Measurements from ENCODE around the gene MUC5AC. TPM values are rescaled to one million over a fixed set of nuclear protein-coding genes. Genes with fewer than 3 reads are reported as not detected.

Gene MUC5AC
- total RNA-seq, 1 experiment from 2014 or later, result under 0.01 TPM

DNA sequence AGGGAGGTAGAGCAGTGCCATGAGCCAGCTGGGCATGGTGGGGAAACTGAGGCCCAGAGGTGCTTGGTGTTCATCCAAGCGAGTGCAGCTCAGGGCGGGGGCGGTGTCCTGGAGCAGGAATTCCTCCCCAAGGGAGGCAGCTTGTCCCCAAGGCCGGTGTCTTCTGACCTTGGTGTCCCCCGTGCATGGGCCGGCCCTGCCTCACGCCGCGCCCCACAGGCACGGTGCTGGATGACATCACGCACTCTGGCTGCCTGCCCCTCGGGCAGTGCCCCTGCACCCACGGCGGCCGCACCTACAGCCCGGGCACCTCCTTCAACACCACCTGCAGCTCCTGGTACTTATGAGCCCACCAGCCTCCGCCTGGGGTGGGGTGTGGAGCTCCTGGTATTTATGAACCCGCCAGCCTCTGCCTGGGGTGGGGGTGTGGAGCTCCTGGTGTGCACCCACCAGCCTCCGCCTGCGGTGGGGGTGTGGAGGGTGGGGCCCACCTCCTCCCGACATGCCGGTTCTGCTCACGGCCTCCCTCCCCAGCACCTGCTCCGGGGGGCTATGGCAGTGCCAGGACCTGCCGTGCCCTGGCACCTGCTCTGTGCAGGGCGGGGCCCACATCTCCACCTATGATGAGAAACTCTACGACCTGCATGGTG is 71.8 kb downstream of the MUC5AC start (continued):
- no peak for TF ChIP-seq ZNF281 (CRISPR knock-in tag; IDR thresholded peaks at IDR 0.05)
- no peak for TF ChIP-seq JUN (CRISPR knock-in tag; IDR thresholded peaks at IDR 0.05)
- no peak for TF ChIP-seq E2F5 (CRISPR knock-in tag; IDR thresholded peaks at IDR 0.05)

GRCh38 chr11:1230121-1230455 is 72.3 kb downstream of the MUC5AC start:
- POLR2A ChIA-PET, result no interaction called here
- CTCF ChIA-PET, result no interaction called here

More at GRCh38 chr11:1230121-1230455, 72.3 kb downstream of the MUC5AC start:
- Mint-ChIP-seq H3K27me3 (ENCODE audit: low read depth) (no peaks in the 10 kb centered on the region), H3K4me1 (no peaks in the 10 kb centered on the region), H3K4me3 (no peak overlapping the region), H3K27ac (no peak overlapping the region), H3K9me3 (no peaks in the 10 kb centered on the region), H3K36me3 (no peaks in the 10 kb centered on the region)
- TF ChIP-seq, protein P1, sequence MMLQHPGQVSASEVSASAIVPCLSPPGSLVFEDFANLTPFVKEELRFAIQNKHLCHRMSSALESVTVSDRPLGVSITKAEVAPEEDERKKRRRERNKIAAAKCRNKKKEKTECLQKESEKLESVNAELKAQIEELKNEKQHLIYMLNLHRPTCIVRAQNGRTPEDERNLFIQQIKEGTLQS (CRISPR knock-in tag; conservative IDR thresholded peaks at IDR 0.05), result no peak
- TF ChIP-seq USF1 (CRISPR knock-in tag; IDR thresholded peaks at IDR 0.05), result no peak
- no peak for TF ChIP-seq GTF2I (CRISPR knock-in tag; conservative IDR thresholded peaks at IDR 0.05)
- TF ChIP-seq SMAD3 (CRISPR knock-in tag; IDR thresholded peaks at IDR 0.05; ENCODE audit: borderline replicate concordance), result no peak
- TF ChIP-seq ZNF232 (CRISPR knock-in tag; IDR thresholded peaks at IDR 0.05), result no peak
- TF ChIP-seq TP53 (CRISPR knock-in tag; IDR thresholded peaks at IDR 0.05), result no peak
- no peak for TF ChIP-seq CREB1 (CRISPR knock-in tag; IDR thresholded peaks at IDR 0.05)
- TF ChIP-seq ZNF317 (CRISPR knock-in tag; IDR thresholded peaks at IDR 0.05; ENCODE audit: borderline replicate concordance, low read depth), result no peak
- TF ChIP-seq CBFB (CRISPR knock-in tag; IDR thresholded peaks at IDR 0.05; ENCODE audit: low read depth), result no peak
- no peak for TF ChIP-seq NR3C1 (CRISPR knock-in tag; conservative IDR thresholded peaks at IDR 0.05; ENCODE audit: low read depth)
- no peak for TF ChIP-seq EMX1 (CRISPR knock-in tag; IDR thresholded peaks at IDR 0.05)
- TF ChIP-seq, protein P2, sequence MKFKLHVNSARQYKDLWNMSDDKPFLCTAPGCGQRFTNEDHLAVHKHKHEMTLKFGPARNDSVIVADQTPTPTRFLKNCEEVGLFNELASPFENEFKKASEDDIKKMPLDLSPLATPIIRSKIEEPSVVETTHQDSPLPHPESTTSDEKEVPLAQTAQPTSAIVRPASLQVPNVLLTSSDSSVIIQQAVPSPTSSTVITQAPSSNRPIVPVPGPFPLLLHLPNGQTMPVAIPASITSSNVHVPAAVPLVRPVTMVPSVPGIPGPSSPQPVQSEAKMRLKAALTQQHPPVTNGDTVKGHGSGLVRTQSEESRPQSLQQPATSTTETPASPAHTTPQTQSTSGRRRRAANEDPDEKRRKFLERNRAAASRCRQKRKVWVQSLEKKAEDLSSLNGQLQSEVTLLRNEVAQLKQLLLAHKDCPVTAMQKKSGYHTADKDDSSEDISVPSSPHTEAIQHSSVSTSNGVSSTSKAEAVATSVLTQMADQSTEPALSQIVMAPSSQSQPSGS (CRISPR knock-in tag; IDR thresholded peaks at IDR 0.05; ENCODE audit: borderline replicate concordance, low read depth), result no peak
- TF ChIP-seq ZBTB43 (CRISPR knock-in tag; IDR thresholded peaks at IDR 0.05), result no peak
- no peak for TF ChIP-seq ZBTB21 (CRISPR knock-in tag; IDR thresholded peaks at IDR 0.05; ENCODE audit: borderline replicate concordance)
- TF ChIP-seq NR1H2 (CRISPR knock-in tag; IDR thresholded peaks at IDR 0.05), result no peak
- DNase-seq (ENCODE audit: low spot score) (no peak), ATAC-seq (no peak)
